Suprapubic skin (tissue), 4 donors: Measurements from ENCODE around the gene MYH7B.

Experiments used
- CTCF ChIP-seq, 2 donors: fragments of 200-600 bp in 1 of 2; fragments of 450-650 bp in 1 of 2; sonication (generic) in 1 of 2; IDR thresholded peaks; one replicate each; pipeline ENCODE4 v1.5.1; 2016 to 2019; ENCODE audit warnings: antibody characterized with exemption in 2 of 2, mild to moderate bottlenecking in 1 of 2, moderate library complexity in 1 of 2
- POLR2A ChIP-seq, 2 donors: fragments of 450-650 bp; IDR thresholded peaks; one replicate each; pipeline ENCODE4 v1.6.1; 2017; ENCODE audit warnings: antibody characterized with exemption in 2 of 2, mild to moderate bottlenecking in 2 of 2, moderate library complexity in 2 of 2
- POLR2AphosphoS5 ChIP-seq, 3 donors: sonication (generic); formaldehyde crosslinking; IDR thresholded peaks; one replicate each; pipeline ENCODE4 v1.6.1; 2017; ENCODE audit warnings: antibody characterized with exemption in 3 of 3

DNA sequence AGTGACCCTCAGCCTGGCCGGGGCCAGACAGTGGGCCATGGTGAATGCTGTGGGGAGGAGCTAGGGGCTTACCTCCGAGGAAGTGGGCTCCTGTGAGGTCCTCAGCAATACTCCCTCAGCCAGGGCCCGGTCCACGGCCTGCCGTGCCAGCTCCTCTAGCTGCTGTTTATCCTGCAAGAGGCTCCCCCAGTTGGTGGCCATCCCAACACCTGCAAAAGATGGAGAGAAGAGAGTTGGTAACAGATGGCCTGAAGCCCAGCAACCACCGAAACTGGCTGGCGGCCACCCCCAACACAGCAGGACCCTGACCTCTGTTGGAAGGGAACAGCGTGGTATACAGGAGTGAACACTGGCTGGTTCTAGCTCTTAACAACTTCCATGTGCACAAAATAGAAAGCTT, 4.0 kb upstream of the MYH7B start:
- no peak for TF ChIP-seq CTCF (IDR thresholded peaks at IDR 0.05)
- no peak for TF ChIP-seq POLR2A (IDR thresholded peaks at IDR 0.05)
- no peak for TF ChIP-seq POLR2AphosphoS5 (IDR thresholded peaks at IDR 0.05)
